Measurements from ENCODE around the gene DHTKD1. TPM values are rescaled to one million over a fixed set of nuclear protein-coding genes. Genes with fewer than 3 reads are reported as not detected.

The DHTKD1 gene
- polyA plus RNA-seq, 1 of the 3 experiments (the other 2 are of a cell fraction), result 17.7 TPM

- TF ChIP-seq CTCF (IDR thresholded peaks at IDR 0.05) (no peak), PBX3 (IDR thresholded peaks at IDR 0.05) (no peak), TAF1 (IDR thresholded peaks at IDR 0.05; ENCODE audit: borderline replicate concordance, low read depth, low read length) (no peak), RCOR1 (IDR thresholded peaks at IDR 0.05; ENCODE audit: low read length) (no peak)
These were observed 44.9 kb downstream of the DHTKD1 start (continued) for GRCh38 chr10:12113627-12114026.

- Histone ChIP-seq H3F3A (replicated peaks; ENCODE audit: insufficient read depth) (peaks cover 6% of the 10 kb centered on the region), H3K4me1 (ENCODE audit: control insufficient read depth in 1 of 2, insufficient read depth in 2 of 2, low read depth in 1 of 2, low read length in 1 of 2) (no peaks in the 10 kb centered on the region), H3K79me2 (ENCODE audit: insufficient read depth) (no peaks in the 10 kb centered on the region), H4K20me1 (ENCODE audit: insufficient read depth) (no peaks in the 10 kb centered on the region), H3K36me3 (replicated peaks in 1 of 2; ENCODE audit: control insufficient read depth in 1 of 2, insufficient read depth in 2 of 2, low read length in 1 of 2) (peaks cover 8 to 25% of the 10 kb centered on the region in 2 experiments), H3K9ac (no peak overlapping the region), H3K27ac (ENCODE audit: low read depth in 2 of 2, low read length in 1 of 2) (no peak overlapping the region), H3K4me3 (ENCODE audit: low read depth in 2 of 2, low read length in 1 of 2) (no peak overlapping the region), H3K4me2 (no peak overlapping the region), H3K27me3 (ENCODE audit: insufficient read depth) (no peaks in the 10 kb centered on the region), H2AFZ (ENCODE audit: low read depth) (no peak overlapping the region), H3K9me2 (no peaks in the 10 kb centered on the region), H3K9me3 (no peaks in the 10 kb centered on the region)
- 96% methylated on average over 4 of the region's 4 CpGs for WGBS (ENCODE audit: low lambda C conversion rate)
- ChIA-PET POLR2A (no interaction called here), CTCF (no interaction called here)
- DNase-seq, result no peak
- TF ChIP-seq RFX5 (IDR thresholded peaks at IDR 0.05; ENCODE audit: low read length), result no peak
- no peak for TF ChIP-seq JUND (IDR thresholded peaks at IDR 0.05)
- no peak for TF ChIP-seq NRF1 (IDR thresholded peaks at IDR 0.05; ENCODE audit: low read depth, low read length)
- TF ChIP-seq EP300 (IDR thresholded peaks at IDR 0.05; ENCODE audit: borderline replicate concordance in 1 of 2, low read depth in 1 of 2, low read length in 1 of 2), result no peak
- no peak for TF ChIP-seq TAF1 (IDR thresholded peaks at IDR 0.05; ENCODE audit: borderline replicate concordance, low read depth, low read length)
- TF ChIP-seq FOXJ3 (CRISPR knock-in tag; IDR thresholded peaks at IDR 0.05), result no peak
- no peak for TF ChIP-seq MAX (IDR thresholded peaks at IDR 0.05; ENCODE audit: low read depth)
- TF ChIP-seq CHD2 (IDR thresholded peaks at IDR 0.05; ENCODE audit: low read length, partially characterized antibody), result no peak
- no peak for TF ChIP-seq MXI1 (IDR thresholded peaks at IDR 0.05; ENCODE audit: low read depth, low read length)
- TF ChIP-seq USF2 (IDR thresholded peaks at IDR 0.05; ENCODE audit: borderline replicate concordance, low read depth, low read length), result no peak
- no peak for TF ChIP-seq EZH2phosphoT487 (IDR thresholded peaks at IDR 0.05; ENCODE audit: borderline replicate concordance, low read depth)
- no peak for TF ChIP-seq ELF1 (IDR thresholded peaks at IDR 0.05)
- no peak for TF ChIP-seq MEF2A (IDR thresholded peaks at IDR 0.05; ENCODE audit: borderline replicate concordance, low read depth)
- TF ChIP-seq FOXM1 (IDR thresholded peaks at IDR 0.05; ENCODE audit: low read depth), result no peak
- no peak for TF ChIP-seq PBX3 (IDR thresholded peaks at IDR 0.05)
- no peak for TF ChIP-seq YY1 (IDR thresholded peaks at IDR 0.05; ENCODE audit: low read depth)
- TF ChIP-seq SIN3A (IDR thresholded peaks at IDR 0.05; ENCODE audit: borderline replicate concordance, low read depth, low read length), result no peak
- TF ChIP-seq RXRA (IDR thresholded peaks at IDR 0.05; ENCODE audit: borderline replicate concordance, low read depth), result no peak
- TF ChIP-seq CTCF (IDR thresholded peaks at IDR 0.05), result no peak
These were observed 52.9 kb downstream of the DHTKD1 start for GRCh38 chr10:12121673-12122072.
